Measurements from ENCODE around the gene PRRC2B.

GRCh38 chr9:131420980-131421624 lies 27.2 kb downstream of the PRRC2B start:
- TF ChIP-seq CTCF (IDR thresholded peaks at IDR 0.05) (no peak), POLR2A (IDR thresholded peaks at IDR 0.05) (no peak)
